ENCODE measurements around the gene CACNA1S.
A peak's percentile ranks its signal among the peaks of the same experiment; 100 is the strongest.

The CACNA1S gene

GRCh38 chr1:201139756-201140155 is 27.5 kb upstream of the CACNA1S start:
- no peak for DNase-seq

DNA sequence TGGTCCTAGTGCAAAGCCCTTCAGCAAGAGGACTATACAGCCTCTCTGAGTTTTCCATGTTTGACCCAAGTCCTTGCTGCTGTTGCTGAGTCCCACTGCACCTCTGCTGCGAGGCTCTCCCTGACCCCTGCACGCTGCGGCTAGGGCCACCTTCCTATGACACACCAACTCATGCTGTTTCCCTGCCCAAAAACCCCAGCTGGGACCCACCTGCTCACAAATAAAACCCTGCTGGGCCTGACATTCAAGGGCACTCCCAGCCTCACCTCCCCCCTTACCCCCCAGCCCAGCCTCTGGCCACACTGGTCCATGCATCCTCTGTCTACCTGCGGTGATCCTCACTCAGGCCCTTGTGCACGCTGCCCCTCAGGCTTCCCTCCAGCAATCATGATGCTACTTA is 27.1 kb upstream of the CACNA1S start:
- no peak for DNase-seq

DNA sequence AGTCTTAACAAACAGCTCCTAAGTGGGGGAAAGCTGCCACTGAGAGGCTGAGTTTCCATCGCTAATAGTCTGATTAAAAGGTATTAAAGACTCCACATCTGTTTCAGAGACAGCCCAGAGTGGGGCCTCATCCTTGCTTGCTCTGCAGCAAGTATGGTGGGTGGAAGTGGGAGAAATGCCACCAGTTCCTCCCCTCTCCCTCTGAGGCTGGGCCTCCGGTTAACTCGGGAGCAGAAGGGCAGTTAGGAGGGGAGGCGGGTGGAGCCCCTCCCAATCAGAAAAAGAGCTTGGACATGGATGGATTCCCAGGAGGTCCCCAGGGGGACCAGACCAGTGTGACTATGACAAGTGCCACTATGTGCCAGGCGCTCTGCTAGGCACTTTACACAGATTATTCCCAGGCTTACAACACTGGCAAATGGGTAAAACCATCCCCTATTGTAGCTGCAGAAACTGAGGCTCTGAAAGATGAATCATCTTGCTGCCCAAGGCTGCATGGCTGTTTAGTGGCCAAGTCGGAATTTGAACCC is 26.1 kb upstream of the CACNA1S start:
- DNase-seq: no peak

- DNase-seq: no peak
Observed at GRCh38 chr1:201137579-201138310, 25.5 kb upstream of the CACNA1S start.

DNA sequence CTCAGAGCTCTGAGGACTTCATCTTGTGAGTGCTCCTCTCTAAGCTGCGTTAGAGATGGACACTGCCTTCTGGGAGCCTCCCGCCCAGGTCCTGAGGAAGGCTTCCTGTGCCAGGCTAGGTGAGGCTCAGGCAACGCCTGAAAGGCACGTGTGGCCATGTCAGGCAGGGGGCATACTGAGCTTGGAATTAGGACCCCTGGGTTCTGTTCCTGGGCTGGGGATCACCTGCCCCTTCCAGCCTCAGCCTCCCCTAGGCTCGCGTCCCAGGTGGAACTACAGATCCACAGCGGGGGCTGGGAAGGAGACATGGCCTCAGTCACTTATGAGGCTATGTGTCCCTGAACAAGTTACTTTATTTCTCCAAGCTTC is 24.8 kb upstream of the CACNA1S start:
- no peak for DNase-seq

- DNase-seq: no peak
Observed at GRCh38 chr1:201136355-201137023, 24.3 kb upstream of the CACNA1S start.

GRCh38 chr1:201134405-201134804 is 22.2 kb upstream of the CACNA1S start:
- no peak for DNase-seq

GRCh38 chr1:201131398-201131797 is 19.2 kb upstream of the CACNA1S start:
- DNase-seq: no peak

- no peak for DNase-seq
Observed at GRCh38 chr1:201128962-201129361, 16.7 kb upstream of the CACNA1S start.

- DNase-seq: no peak
Observed at GRCh38 chr1:201128476-201128875, 16.2 kb upstream of the CACNA1S start.

GRCh38 chr1:201127755-201128455 is 15.7 kb upstream of the CACNA1S start:
- no peak for DNase-seq

GRCh38 chr1:201126832-201127754 is 14.9 kb upstream of the CACNA1S start, which contains the start of gene ASCL5:
Gene ASCL5, minus strand, starts transcription at chr1:201127184. Its CDS starts 11,812 bp downstream, at chr1:201115372.
- no peak for DNase-seq

- DNase-seq: no peak
Observed at GRCh38 chr1:201126463-201126831, 14.2 kb upstream of the CACNA1S start.

- DNase-seq: no peak
Observed at GRCh38 chr1:201125800-201126199, 13.6 kb upstream of the CACNA1S start.

DNA sequence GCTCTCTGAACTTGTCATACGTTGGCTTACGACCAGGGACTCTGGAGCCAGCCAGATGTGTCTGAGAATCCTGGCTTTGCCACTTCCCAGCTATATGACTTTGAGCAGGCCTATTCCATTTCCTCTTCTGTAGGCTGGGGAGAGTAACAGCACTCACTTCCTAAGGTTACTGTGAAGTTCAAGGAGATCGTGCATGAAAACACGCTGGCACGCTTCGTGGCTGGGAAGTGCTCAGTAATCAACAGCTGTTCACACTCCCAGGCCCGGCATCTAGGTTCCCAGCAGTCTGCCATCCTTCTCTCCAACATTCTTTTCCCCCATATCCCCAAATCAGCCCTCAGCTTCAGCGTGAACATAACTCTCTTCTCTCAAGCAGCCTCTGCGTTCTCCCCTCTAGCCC is 12.8 kb upstream of the CACNA1S start:
- no peak for DNase-seq

DNA sequence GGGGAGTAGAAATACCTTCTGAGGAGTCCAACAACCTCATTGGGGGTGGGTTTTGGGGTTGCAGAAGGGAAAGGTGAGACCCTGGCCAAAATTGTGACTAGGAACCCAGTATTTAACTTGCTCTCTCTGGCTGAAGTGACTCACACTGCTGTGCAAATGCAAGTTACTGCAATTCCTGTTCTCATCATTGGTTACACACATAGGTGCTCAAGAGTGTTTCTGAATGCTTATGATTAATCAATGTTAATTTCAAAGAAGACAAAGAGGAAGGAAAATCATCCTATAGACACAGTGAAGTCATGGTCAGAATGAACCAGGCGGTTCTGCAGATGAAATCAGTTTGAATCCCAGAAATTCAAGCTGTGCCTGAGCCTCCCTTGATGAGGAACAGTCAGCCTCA is 11.6 kb upstream of the CACNA1S start:
- no peak for DNase-seq

DNA sequence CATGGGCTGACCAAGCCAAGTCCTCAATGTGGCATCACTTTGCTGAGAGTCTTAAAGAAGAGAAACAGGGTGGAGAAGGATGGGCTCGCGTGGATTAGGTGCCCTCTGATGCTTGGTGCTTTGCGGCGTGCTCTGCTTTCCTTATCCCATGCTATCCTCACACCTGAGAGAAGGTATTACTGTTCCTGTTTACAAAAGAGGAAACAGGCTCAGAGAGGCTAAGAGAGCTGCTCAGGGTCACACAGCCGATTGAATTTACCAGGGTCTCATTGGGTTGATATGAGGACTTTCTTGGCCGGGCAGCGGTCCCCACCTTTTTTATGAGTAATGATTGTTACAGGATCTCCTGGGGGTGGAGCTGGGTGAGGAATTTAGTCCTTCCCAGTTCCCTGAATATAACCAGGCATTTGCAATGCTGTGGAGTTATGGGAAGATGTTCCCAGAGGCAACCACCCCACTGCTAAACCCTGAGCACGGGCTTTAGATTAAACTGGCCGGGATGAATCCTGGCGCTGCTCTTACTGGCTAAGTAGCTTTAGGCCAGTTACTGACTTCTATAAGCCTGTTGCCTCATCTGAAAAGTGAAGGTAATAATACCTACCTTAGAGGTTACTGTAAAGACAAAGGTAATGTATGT is 10.2 kb upstream of the CACNA1S start:
- DNase-seq: no peak

DNA sequence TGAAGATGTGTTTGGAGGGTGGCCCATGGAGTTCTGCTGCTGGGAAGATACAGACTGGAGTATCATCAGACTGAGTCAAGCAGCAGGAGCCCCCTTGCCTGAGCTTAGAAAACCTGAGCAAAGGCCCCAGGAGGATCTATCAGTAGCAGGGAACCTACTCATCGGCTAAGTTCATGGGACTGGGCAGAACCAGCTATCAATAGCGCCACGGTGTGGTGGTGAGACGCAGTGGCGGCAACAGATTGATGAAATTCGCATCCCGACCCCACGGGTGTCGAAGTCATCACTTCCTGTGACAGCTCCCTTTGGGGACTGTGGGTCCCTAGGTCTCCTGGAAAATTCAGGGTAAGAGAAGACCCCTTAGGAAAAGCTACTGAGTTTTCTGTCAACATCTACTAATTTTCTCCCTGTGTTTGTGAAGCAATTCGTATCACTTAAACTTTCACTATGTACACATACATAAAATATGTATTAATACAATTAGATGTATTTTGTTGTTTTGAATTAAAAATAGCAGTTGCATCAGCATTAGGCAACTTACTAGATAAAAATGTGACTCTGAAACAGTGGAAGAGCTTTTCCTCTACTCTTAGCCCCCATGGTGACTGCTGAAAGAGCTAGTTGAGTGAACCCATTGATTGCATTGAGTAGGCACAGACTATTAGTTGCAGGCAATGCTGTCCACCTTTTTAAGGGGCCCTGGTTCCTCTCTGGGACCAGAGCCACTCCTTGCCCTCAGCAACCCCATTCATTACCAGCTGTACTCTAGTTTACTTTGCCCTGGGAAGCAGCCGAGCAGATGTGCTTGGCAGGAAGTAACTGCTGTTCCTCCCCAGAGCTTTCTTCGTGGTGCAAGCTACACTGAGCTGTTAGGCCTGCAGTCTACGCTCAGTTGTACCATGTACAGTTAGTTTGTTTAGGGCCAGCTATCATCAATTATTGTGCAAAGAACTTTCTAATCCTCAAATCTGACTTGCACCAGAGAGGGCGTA is 7.3 kb upstream of the CACNA1S start:
- DNase-seq: peak; percentile 67

DNA sequence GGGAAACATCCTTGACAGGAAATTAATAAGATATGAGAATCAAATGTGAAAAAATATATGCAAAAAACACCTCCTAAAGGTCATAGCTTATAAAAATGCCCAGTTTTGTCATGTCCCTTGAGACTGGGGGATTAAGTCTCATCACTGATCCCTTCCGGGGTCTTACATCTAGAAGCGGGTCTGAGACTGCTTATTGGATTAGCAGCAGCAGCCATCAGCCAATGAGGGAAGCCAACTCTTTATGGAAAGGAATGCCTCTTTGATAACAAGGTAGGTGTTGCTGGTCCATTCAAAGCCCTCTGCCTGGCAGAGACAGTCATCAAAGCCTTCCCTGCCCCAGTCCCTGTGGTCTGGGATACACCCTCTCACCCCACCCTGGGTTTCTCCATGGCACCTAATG is 3.9 kb upstream of the CACNA1S start:
- no peak for DNase-seq

- no peak for DNase-seq
Observed at GRCh38 chr1:201115390-201115937, 3.2 kb upstream of the CACNA1S start.

All from activated CD8-positive, alpha-beta memory T cell treated with anti-CD3 and anti-CD28 coated beads for 24 hours (primary cell).